ENCODE results near the gene LMAN2.

- TF ChIP-seq CTCF (IDR thresholded peaks at IDR 0.05 in 8 of 11, conservative IDR thresholded peaks at IDR 0.05 in 3 of 11) (no peak), POLR2A (IDR thresholded peaks at IDR 0.05) (no peak), POLR2AphosphoS5 (IDR thresholded peaks at IDR 0.05) (peak; percentile 44 to 65 (median 52))
Observed at GRCh38 chr5:177330991-177331842, 20.3 kb downstream of the LMAN2 start.
